ENCODE results near the gene NPL. TPM values are rescaled to one million over a fixed set of nuclear protein-coding genes. Genes with fewer than 3 reads are reported as not detected.

Gene NPL
- polyA plus RNA-seq, 1 of the 3 experiments (the other 2 are of a cell fraction) = 1.5 TPM

DNA sequence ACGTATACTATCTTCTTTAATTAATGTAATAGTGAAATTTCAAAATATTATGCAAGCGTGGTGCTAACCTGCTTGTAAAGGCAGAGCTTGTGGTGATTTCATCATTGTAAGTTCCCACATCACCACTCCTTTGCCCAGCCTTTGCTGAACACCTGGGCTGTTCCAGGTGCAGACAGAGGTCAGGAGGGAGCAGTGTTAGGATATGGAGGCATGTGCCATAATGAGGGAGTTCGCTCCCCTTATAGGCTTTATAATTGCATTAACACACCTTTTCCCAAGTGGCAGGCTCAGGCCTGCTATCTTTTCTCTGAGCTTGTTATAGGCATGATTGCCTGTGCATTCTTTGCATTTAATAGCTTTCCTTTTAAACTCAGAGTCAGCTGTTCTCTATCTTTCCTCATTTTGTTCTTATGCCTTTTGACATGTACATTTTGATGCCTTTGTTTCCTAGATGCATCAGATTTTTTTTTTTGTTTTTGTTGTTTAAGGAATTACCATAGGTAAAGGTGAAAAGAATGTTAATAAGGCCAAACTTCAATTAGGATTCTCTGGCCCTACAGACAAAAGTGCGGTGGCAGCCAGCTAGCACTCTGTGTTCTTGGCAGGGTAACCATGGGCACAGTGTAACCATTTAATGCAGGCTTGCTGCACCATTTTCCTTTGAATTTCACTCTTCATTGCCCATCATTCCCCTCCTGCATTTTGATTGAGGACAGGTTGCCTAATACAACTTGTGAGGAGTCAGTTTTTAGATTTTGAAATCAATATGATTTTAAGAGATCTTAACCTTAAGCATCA lies 12.6 kb downstream of the NPL start:
- no peaks in the 10 kb centered on the region for H3K9me3 ChIP-seq
- DNase-seq = no peak
- H3K4me2 ChIP-seq = no peak overlapping the region
- no peaks in the 10 kb centered on the region for H3F3A ChIP-seq (replicated peaks; ENCODE audit: insufficient read depth)
- no peaks in the 10 kb centered on the region for H3K36me3 ChIP-seq (replicated peaks in 1 of 2; ENCODE audit: control insufficient read depth in 1 of 2, insufficient read depth in 2 of 2, low read length in 1 of 2)
- no peaks in the 10 kb centered on the region for H3K79me2 ChIP-seq (ENCODE audit: insufficient read depth)
- ChIA-PET POLR2A (no interaction called here), CTCF (interaction anchor here (0.7 to 1.5 kb wide), 3 partner anchors 201 to 687 kb away, joined by 3 to 7 read pairs (median 6); no protein-coding TSS in a partner anchor)
- no peak overlapping the region for H3K4me3 ChIP-seq (ENCODE audit: low read depth in 2 of 2, low read length in 1 of 2)
- no peaks in the 10 kb centered on the region for H3K27me3 ChIP-seq (ENCODE audit: insufficient read depth)
- WGBS (ENCODE audit: low lambda C conversion rate) = 83% methylated on average over 4 of the region's 4 CpGs
- H3K27ac ChIP-seq (ENCODE audit: low read depth in 2 of 2, low read length in 1 of 2) = no peak overlapping the region
- H3K9me2 ChIP-seq = no peaks in the 10 kb centered on the region
- no peak overlapping the region for H2AFZ ChIP-seq (ENCODE audit: low read depth)
- H3K4me1 ChIP-seq (ENCODE audit: control insufficient read depth in 1 of 2, insufficient read depth in 2 of 2, low read depth in 1 of 2, low read length in 1 of 2) = peaks cover 0 to 2% of the 10 kb centered on the region in 2 experiments; a peak in 1 of 4 replicates
- H4K20me1 ChIP-seq (ENCODE audit: insufficient read depth) = no peaks in the 10 kb centered on the region
- TF ChIP-seq RXRA (IDR thresholded peaks at IDR 0.05; ENCODE audit: borderline replicate concordance, low read depth) = no peak
- no peak for TF ChIP-seq YY1 (IDR thresholded peaks at IDR 0.05; ENCODE audit: low read depth)
- TF ChIP-seq, protein P1, sequence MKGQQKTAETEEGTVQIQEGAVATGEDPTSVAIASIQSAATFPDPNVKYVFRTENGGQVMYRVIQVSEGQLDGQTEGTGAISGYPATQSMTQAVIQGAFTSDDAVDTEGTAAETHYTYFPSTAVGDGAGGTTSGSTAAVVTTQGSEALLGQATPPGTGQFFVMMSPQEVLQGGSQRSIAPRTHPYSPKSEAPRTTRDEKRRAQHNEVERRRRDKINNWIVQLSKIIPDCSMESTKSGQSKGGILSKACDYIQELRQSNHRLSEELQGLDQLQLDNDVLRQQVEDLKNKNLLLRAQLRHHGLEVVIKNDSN (IDR thresholded peaks at IDR 0.05; ENCODE audit: borderline replicate concordance, low read depth) = no peak
- TF ChIP-seq TEAD4 (IDR thresholded peaks at IDR 0.05; ENCODE audit: borderline replicate concordance, insufficient read depth) = no peak
- TF ChIP-seq TCF12 (IDR thresholded peaks at IDR 0.05) = no peak
- no peak for TF ChIP-seq ELF1 (IDR thresholded peaks at IDR 0.05)
- TF ChIP-seq NFIC (IDR thresholded peaks at IDR 0.05; ENCODE audit: borderline replicate concordance) = no peak
- TF ChIP-seq SMC3 (IDR thresholded peaks at IDR 0.05; ENCODE audit: low read depth, low read length) = no peak
- TF ChIP-seq, protein P2, sequence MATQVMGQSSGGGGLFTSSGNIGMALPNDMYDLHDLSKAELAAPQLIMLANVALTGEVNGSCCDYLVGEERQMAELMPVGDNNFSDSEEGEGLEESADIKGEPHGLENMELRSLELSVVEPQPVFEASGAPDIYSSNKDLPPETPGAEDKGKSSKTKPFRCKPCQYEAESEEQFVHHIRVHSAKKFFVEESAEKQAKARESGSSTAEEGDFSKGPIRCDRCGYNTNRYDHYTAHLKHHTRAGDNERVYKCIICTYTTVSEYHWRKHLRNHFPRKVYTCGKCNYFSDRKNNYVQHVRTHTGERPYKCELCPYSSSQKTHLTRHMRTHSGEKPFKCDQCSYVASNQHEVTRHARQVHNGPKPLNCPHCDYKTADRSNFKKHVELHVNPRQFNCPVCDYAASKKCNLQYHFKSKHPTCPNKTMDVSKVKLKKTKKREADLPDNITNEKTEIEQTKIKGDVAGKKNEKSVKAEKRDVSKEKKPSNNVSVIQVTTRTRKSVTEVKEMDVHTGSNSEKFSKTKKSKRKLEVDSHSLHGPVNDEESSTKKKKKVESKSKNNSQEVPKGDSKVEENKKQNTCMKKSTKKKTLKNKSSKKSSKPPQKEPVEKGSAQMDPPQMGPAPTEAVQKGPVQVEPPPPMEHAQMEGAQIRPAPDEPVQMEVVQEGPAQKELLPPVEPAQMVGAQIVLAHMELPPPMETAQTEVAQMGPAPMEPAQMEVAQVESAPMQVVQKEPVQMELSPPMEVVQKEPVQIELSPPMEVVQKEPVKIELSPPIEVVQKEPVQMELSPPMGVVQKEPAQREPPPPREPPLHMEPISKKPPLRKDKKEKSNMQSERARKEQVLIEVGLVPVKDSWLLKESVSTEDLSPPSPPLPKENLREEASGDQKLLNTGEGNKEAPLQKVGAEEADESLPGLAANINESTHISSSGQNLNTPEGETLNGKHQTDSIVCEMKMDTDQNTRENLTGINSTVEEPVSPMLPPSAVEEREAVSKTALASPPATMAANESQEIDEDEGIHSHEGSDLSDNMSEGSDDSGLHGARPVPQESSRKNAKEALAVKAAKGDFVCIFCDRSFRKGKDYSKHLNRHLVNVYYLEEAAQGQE (IDR thresholded peaks at IDR 0.05; ENCODE audit: low read depth, low read length) = no peak
- no peak for TF ChIP-seq NRF1 (IDR thresholded peaks at IDR 0.05; ENCODE audit: low read depth, low read length)
- no peak for TF ChIP-seq RCOR1 (IDR thresholded peaks at IDR 0.05; ENCODE audit: low read length)
- TF ChIP-seq MEF2A (IDR thresholded peaks at IDR 0.05; ENCODE audit: borderline replicate concordance, low read depth) = no peak
- TF ChIP-seq RFX5 (IDR thresholded peaks at IDR 0.05; ENCODE audit: low read length) = no peak
- TF ChIP-seq, protein P3, sequence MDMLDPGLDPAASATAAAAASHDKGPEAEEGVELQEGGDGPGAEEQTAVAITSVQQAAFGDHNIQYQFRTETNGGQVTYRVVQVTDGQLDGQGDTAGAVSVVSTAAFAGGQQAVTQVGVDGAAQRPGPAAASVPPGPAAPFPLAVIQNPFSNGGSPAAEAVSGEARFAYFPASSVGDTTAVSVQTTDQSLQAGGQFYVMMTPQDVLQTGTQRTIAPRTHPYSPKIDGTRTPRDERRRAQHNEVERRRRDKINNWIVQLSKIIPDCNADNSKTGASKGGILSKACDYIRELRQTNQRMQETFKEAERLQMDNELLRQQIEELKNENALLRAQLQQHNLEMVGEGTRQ (IDR thresholded peaks at IDR 0.05; ENCODE audit: borderline replicate concordance, low read depth, low read length) = no peak
- no peak overlapping the region for H3K9ac ChIP-seq
